GM21717 (cell line): ENCODE measurements around the gene RTCA.
"Not testable (repeated sequence)": the region's sequence is repeated elsewhere in the genome, so short reads cannot be mapped to it uniquely, and the experiment has no call there.

Experiments
- ATAC-seq: cut with Tn5 transposase; IDR thresholded peaks from one replicate; pipeline ENCODE4 v1.9.1; 2021; ENCODE audit warnings: mild to moderate bottlenecking, moderate library complexity; ENCODE audit not compliant: unreplicated experiment

RTCA gene

DNA sequence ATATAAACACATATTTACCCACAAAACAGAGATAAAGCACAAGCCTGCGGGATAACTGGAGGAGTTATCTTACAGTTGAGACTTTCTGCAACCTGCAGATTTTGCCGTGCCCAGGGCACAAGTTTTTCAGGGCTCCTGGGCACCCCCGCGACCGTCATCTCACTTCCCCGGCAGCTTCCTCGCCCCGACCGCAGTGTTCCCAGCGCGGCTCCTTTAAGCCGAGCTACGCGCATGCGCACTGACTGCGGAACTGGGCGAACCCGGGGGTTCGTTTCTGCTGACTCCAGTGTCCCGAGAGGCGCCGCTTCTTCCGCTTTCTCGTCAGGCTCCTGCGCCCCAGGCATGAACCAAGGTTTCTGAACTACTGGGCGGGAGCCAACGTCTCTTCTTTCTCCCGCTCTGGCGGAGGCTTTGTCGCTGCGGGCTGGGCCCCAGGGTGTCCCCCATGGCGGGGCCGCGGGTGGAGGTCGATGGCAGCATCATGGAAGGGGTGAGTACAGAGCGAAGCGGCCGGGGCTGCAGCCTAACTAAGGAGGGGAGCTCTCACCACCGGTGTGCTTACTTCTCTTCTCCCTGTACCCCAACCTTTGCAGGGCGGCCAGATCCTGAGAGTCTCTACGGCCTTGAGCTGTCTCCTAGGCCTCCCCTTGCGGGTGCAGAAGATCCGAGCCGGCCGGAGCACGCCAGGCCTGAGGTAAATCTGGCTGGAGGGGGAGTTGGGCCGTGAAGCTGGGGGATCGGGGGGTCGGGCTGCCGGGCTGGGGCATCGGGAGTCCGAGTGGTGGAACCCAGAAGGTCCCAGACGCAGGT is at the start of gene RTCA:
RTCA (plus strand) TSS at position 286 of the 810 bp plus-strand sequence; CDS start at position 446, 160 bp downstream.
- ATAC-seq, result peak; percentile 94

DNA sequence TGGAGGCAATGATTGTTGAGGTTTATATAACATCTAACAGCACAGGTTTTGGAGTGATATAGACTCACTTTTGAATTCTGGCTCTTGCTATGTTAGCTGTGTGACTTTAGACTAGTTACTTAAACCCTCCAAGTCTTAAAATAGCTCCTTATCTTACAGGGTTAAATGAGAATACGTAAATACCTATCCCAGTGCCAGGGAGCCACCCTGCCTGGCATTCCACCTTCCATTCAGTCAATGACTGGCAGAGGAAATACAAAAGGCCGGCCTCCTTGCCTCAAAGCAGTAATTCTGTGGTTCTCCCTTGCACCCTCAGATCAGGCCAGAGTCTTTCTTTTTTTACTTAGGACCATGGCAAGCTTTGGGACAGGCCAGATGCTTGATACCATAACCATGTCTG is 48.2 kb upstream of the RTCA start:
- ATAC-seq, result no peak

DNA sequence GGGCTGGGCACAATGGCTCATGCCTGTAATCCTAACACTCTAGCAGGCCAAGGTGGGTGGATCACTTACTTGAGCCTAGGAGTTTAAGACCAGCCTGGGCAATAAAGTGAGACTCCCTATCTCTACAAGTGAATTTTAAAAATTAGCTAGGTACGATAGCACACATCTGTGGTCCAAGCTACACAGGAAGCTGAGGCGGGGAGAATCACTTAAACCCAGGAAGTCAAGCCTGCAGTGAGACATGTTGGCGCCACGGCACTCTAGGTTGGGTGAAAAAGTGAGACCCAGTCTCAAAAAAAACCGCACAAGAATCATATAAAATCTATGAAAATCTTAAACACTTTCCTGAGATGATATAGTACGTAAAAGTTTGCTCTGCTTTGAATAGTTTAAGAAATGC is 46.6 kb upstream of the RTCA start:
- no peak for ATAC-seq

DNA sequence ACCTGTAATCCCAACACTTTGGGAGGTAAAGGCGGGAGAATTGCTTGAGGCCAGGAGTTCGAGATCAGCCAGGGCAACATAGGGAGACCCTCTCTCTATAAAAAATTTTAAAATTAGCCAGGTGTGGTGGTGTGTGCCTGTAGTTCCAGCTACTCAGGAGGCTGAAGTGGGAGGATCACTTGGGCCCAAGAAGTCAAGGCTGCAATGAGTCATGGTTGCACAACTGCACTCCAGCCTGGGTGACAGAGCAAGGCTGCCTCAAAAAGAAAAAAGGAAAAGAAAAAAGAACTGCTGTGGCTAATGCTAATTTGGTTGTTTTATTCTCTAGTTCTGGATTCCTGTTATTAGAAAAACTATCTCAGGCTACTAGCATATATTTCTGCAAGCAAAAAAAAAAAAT is 46.1 kb upstream of the RTCA start:
- no peak for ATAC-seq

DNA sequence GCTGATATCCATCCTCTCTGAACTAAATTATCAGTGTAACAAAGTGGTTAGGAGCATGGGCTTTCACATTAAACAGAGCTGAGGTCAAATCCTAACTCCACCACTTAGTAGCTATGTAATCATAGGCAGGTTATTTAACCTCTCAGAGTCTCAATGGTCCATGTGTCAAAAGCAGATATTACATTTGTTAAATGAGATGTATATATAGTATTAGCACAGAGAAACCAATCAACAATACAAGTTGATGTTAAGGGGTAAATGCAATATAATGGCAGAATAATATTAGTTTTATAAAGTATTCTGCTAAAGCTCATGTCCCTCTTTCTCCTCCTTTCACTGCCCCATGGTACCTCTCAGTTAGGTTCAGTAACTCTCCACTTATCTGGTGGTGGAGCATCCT is 43.6 kb upstream of the RTCA start:
- no peak for ATAC-seq

DNA sequence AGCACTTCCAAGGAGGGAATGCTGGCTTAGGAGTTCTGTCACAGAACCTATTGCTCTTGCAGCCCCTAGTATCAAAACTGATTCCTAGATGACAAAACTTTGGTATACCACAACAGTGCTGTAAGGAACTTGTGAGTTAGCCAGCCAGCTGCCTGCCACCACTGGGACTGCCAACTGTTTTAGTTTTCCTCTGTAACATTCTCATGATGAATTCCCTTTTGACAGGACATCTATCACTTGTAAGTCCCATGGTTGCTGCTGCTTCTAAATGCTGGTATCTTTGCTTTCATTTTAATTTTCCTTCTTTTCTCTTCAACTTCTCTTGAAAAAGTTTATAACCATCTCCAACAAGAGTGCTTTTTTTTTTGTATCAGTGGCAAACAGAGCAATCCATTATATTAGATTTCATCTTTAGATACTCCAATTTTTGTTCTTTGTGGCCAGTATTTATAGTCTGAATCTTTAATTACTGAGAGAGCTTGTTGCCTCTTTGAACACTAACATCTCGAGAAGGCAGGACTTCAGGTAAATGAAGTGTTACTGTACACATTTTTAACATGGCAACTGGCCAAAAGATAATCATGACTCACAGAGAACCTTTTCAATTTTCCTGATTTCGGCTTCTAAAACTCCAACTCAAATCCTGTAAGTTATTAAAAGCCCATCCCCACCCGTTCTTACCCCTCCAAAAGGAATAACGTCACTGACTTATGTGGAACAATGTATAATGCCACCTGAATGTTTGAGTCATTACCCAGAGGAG is 36.2 kb upstream of the RTCA start:
- no peak for ATAC-seq

DNA sequence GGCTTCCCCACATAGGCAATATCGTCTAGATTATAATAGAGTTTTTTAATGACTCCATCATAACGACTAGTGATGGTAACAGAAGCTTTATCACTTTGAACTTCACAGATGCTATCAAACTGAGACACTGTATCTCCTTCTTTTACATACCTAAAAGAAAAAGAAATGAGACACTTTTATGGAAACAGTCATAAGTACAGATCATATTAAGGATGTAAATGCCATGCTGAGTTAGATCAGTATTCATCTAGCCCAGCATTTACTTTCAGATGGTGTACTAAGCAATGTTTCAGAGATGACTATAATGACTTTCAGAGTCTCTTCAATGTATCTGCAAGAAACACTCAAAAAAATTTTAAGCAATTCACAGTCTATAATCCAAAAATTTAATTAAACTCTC is 35.3 kb upstream of the RTCA start:
- ATAC-seq, result no peak

DNA sequence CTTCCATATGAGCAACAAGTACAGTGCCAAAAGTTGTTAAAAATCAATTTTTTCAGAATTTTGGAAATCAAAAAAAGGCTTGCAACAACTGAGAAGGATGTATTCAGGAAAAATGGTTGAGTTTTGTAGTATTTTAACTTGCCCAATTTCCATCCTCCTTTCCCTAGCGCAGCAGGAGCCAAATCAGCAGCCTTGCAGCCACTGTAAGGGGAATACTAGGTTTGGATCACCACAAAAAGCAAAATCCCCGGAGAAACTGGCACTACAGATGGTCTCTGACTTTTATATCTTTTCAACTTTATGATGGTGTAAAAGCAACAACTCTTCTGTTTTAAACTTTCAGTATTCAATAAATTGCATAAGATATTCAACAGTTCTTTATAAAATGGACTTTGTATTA is 34.3 kb upstream of the RTCA start:
- no peak for ATAC-seq

DNA sequence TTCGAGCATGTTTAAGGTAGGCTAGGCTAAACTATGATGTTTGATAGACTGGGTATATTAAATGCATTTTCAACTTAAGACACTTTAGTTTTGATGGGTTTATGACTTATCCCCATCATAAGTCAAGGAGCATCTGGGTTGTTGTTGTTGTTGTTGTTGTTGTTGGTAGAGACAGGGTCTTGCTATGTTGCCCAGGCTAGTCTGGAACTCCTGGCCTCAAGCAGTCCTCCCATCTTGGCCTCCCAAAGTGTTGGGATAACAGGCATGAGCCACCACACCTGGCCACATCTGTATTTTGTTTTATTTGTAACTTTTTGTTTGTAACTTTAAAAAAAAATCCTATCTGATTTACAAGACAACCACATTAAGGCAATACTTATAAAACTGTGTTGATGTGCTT is 33.9 kb upstream of the RTCA start:
- ATAC-seq, result no peak

DNA sequence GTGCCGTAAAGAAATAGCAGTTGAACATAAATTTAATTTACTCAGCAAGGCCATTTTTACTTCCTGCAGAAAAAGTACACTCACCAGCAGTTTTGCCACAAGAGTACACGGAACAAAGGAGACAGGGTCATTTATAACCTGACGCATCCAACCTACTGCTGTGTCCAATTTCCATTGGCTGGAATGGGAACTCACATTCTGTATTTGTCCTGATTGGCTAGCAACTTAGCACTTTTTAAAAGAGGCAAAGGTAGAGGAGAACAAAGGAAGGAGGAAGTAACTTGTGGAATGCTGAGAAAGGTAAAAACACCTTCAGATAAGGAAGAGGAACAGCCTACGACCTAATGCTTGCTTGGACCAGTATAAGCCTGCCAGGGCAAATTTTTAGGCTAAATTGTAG is 32.5 kb upstream of the RTCA start:
- not testable (repeated sequence) for ATAC-seq

DNA sequence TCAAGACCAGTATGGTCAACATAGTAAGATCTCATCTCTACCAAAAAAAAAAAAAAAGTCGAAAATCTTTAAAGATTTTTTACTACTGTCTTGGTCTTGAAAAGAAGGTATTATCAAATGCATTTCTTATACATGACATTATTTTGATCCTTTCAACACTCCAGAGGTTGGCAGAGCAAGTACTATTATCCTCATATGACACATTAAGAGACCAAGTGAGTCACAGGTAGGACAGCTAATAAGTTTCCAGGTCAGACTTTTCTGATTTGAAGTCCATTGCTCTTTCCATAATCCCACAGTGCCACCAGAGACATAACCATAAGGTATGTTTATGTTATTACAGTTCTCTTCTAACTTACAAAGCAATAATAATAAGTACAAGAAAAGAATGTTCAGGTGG is 31.6 kb upstream of the RTCA start:
- no peak for ATAC-seq

DNA sequence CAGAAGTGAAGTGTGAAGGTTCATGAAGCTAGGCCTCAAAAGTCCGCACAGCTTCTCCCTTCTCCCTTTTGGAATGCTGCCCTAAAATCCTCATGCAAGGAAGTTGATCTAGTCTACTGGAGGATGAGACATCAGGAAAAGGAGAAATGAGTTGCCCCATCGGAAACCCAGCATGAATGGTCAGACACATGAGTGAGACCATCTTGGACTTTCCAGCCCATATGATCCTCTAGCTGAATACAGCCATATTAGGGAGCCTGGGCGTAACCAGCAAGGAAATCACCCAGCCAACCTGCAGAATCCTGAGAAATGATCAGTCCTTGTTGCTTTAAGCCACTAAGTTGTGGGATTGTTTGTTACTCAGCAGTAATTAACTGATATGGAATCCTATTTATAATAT is 28.9 kb upstream of the RTCA start:
- ATAC-seq, result no peak

DNA sequence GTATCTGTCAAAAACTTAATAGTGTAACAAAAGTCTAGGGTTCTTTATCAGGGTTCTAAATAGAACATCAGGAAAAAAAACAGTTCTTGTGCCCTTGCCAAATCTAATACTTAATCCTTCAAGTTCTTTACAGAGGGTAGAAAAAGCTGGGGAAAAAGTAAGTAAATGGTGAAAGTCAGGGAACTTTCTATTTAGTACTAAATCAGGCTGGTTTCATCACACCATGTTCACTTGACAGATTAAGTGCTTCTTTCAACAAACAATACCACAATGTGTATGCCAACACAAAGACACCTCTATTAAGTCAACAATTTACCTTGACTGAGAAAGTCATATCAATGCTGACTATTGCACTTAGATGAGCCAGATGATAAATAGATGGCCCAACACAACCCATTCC is 26.1 kb upstream of the RTCA start:
- no peak for ATAC-seq

DNA sequence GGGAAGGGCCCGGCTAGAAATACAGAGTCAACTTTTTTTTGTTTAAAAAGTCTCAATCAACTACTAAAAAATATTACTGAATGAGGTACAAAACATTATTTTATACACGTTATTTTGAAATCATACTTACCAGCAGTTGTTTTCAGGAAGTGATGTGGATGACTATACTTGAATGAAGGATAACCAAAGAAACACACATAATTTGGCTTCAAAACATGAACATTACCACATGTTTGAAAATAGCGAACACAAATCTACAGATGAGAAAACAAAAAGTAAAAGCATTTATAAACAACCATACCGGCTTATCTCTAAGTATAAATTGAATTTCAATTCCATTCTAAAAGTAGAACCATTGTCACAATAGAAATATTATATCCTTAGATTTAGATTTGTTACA is 25.4 kb upstream of the RTCA start:
- ATAC-seq, result no peak

DNA sequence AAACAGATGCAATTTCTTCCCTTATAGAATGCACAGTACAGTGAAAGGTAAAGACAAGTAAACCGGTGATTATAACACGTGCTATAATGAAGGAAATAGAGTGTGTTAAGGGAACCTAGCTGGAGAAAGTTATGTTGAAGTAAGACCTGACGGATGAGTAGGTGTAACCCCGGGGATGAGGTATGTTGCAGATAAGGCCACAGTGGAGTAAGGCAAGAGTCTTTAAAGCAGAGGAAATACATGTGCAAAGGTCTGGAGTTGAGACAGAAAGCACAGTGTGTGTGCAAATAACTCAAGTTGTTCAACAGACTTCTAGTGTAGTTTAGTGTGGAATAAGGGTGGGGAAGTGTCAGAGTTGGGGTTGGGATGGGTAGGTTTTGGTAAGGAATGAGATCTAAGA is 19.3 kb upstream of the RTCA start:
- ATAC-seq, result no peak

DNA sequence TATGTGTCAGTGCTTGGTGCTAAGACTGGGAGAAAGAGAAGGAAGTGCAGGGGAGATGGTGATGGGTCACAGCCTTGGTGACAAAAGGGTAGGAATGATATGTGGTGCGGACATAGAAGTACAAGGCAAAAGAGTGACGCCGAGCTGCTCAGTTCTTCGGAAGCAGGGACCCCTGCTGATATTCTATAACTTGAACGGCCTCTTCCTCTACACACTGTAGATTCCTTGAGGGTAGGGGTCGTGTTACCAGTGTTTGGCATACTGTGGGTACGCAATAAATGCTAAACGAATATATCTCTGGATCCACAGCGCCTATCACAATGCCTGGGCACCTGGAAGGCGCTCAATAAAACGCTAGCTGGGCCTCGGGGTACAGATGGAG is 16.9 kb upstream of the RTCA start:
- ATAC-seq, result no peak

DNA sequence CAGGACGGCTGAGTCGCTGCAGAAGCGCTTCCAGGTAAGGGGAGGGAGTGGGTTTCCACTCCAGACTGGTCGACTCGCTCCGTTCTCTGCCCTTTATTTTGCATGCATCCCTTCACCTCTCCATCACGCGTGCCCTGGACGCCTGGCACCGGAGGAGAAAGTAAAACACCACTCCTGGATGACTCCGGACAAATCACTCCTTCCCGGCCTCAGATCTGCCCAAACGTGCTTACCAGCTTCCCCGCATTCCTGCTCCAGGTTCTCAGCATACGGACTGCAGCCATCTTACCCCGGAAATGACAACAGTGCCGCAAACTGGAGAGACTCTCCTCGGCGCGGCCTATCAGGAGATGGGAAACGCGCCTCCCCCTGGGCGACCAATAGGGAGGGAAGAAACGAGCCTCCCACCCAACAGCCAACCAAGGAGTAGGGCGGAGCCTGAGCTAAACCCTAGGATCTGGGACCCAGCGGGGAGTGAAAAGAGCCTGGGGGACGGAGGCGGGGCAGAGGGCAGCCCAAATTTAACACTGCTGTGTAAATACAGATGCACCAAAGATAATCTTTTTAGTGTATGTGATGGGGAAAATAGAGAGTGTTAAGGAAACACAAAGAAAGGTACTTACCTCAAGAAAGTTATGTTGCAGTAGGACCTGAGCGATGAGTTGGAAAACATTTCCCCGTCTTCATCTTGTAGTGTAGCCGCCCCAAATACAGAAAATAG is 16.3 kb upstream of the RTCA start, which contains the start of gene DBT:
DBT (minus strand) TSS at position 298 of the 721 bp plus-strand sequence; CDS start at position 284, 14 bp downstream.
- peak; percentile 100 for ATAC-seq

DNA sequence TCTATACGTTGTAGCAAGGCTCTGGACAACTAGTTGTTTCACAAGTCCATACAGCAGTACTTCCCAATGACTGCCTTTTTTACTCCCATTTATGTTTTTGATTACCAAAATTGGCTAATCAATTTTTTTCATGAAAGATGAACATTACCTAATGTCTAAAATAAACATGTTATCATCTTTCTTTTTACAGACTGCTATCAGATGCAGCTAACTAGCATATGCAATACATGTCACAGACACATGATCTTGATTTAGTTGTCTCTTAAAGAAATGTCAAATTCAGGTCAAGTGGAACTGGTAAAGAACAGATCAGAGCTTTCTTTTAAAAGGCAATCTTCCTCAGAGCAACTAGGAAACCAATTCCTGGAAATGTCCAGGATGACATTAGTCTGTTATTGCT is 15.8 kb upstream of the RTCA start:
- ATAC-seq, result no peak

DNA sequence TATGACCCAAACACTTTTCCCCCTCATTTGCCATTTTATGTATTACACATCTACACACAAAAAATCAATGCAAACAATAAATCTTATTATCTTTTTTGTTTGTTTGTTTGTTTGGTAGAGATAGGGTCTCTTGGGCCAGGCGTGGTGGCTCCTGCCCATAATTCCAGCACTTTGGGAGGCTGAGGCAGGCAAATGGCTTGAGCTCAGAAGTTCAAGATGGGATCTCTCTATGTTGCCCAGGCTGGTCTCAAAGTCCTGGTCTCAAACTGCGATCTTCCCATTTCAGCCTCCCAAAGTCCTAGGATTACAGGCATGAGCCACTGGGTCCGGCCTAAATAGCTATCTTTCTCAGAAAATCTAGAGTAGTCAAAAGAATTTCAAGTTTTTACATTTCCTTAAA is 15.2 kb upstream of the RTCA start:
- no peak for ATAC-seq

DNA sequence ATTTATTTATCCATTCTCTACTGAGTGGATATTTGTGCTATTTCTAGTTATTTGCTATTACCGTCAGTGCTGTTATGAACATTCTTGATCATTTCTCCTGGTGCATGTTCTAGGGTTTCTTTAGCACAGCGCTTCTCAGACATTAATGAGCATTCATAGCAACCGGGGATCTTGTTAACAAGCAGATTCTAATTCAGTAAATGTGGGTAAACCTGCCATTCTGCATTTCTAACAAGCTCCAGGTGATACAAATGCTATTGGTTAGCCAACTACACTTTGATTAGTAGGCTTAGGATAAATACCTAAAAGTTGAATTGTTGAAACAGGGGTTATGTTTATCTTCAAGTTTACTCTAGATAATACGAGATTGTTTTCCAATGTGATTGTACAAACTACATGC is 13.1 kb upstream of the RTCA start:
- ATAC-seq, result no peak

DNA sequence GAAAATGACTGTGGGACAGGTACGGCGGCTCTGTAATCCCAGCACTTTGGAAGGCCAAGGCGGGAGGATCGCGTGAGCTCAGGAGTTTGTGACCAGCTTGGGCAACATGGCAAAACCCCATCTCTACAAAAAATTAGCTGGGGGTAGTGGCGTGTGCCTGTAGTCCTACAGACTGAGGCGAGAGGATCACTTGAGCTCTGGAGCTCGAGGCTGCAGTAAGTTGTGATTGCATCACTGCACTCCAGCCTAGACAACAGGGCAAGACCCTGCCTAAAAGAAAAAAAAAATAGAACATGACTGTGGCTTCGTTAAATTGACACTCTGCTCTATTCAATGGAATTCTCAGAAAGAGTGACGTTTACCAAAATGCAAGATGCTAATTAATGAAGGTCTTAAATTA is 12.5 kb upstream of the RTCA start:
- ATAC-seq, result no peak

DNA sequence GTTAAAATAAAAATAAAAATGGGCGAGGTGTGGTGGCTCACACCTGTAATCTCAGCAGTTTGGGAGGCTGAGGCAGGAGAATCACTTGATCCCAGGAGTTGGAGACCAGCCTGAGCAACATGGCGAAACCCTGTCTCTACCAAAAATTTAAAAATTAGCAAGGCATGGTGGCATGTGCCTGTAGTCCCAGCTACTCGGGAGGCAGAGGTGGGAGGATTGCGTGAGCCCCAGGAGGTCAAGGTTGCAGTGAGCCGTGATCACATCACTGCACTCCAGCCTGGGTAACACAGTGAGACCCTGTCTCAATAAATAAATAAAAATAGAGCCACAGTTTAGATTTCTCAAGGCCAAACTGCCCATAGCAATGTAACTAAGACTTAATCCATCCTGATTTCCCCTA is 9.7 kb upstream of the RTCA start:
- not testable (repeated sequence) for ATAC-seq
